Endothelial cell of umbilical vein (primary cell): ENCODE data around the gene OMA1.

Source experiments
- EZH2 ChIP-seq: IDR thresholded peaks from 2 replicates; pipeline ENCODE4 v1.6.1; 2012; ENCODE audit warnings: borderline replicate concordance, low read depth, mild to moderate bottlenecking, moderate library complexity, low read length, inconsistent platforms; ENCODE audit not compliant: severe bottlenecking
- FOS ChIP-seq: IDR thresholded peaks from 2 replicates; pipeline ENCODE4 v1.6.1; 2011; ENCODE audit warnings: mild to moderate bottlenecking, low read length, moderate library complexity, borderline replicate concordance; ENCODE audit not compliant: insufficient read depth
- GATA2 ChIP-seq: IDR thresholded peaks from 2 replicates; pipeline ENCODE4 v1.7.0; 2011; ENCODE audit warnings: low read depth, mild to moderate bottlenecking, moderate library complexity, mixed read lengths, low read length; ENCODE audit not compliant: insufficient read length, insufficient read depth
- JUN ChIP-seq: IDR thresholded peaks from 2 replicates; pipeline ENCODE4 v1.6.1; 2011; ENCODE audit warnings: borderline replicate concordance, low read depth; ENCODE audit not compliant: insufficient read length, insufficient read depth
- MYC ChIP-seq: IDR thresholded peaks from one replicate; pipeline ENCODE4 v1.6.1; 2011; ENCODE audit warnings: mild to moderate bottlenecking, low read depth, low read length
- POLR2A ChIP-seq: IDR thresholded peaks from 2 replicates; pipeline ENCODE4 v1.6.1; 2012; ENCODE audit warnings: low read depth, mild to moderate bottlenecking, control low read depth, low read length
- POLR2AphosphoS5 ChIP-seq: IDR thresholded peaks from 2 replicates; pipeline ENCODE4 v1.6.1; 2012; ENCODE audit warnings: low read depth, mild to moderate bottlenecking, control low read depth, low read length, moderate library complexity; ENCODE audit not compliant: insufficient read depth
- TF ChIP-seq, protein P1 (sequence below), 2 donors: IDR thresholded peaks; 1 replicate in 1 of 2; 2 replicates in 1 of 2; pipeline ENCODE4 v1.5.1; 2011; ENCODE audit warnings: low read length in 2 of 2, mild to moderate bottlenecking in 2 of 2, moderate library complexity in 2 of 2, control low read depth in 1 of 2, inconsistent platforms in 1 of 2, low read depth in 1 of 2; ENCODE audit not compliant: insufficient read depth in 1 of 2; ENCODE audit errors: extremely low read depth in 1 of 2
- TF ChIP-seq, protein P2 (sequence below): IDR thresholded peaks from 2 replicates; pipeline ENCODE4 v1.6.1; 2011; ENCODE audit not compliant: insufficient read depth, insufficient read length

DNA sequence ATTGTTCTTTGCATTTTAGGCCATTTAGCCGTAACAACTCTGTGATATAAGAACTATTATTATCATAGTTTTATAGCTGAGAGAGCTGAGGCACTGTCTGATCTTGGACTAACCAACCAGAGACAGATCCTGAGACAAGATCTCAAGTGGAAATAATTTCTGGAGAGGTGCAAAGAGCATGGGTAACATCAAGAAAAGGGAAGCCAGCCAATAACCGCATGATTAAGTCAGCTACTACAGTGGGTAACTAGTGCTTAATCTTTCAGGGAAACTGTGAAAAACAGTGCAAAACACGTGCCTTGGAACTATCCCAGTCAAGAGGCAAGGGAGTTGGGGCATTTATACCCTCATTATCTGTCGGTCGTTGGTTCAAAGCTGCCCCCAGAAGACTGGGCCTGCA is 105.8 kb downstream of the OMA1 start:
- TF ChIP-seq POLR2AphosphoS5 (no peak), MYC (no peak), GATA2 (no peak), EZH2 (no peak), JUN (no peak), POLR2A (no peak), FOS (no peak)
- TF ChIP-seq, protein P1, sequence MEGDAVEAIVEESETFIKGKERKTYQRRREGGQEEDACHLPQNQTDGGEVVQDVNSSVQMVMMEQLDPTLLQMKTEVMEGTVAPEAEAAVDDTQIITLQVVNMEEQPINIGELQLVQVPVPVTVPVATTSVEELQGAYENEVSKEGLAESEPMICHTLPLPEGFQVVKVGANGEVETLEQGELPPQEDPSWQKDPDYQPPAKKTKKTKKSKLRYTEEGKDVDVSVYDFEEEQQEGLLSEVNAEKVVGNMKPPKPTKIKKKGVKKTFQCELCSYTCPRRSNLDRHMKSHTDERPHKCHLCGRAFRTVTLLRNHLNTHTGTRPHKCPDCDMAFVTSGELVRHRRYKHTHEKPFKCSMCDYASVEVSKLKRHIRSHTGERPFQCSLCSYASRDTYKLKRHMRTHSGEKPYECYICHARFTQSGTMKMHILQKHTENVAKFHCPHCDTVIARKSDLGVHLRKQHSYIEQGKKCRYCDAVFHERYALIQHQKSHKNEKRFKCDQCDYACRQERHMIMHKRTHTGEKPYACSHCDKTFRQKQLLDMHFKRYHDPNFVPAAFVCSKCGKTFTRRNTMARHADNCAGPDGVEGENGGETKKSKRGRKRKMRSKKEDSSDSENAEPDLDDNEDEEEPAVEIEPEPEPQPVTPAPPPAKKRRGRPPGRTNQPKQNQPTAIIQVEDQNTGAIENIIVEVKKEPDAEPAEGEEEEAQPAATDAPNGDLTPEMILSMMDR (IDR thresholded peaks at IDR 0.05; ENCODE audit: extremely low read depth in 1 of 2, insufficient read depth in 1 of 2, low read depth in 1 of 2, low read length in 2 of 2), result no peak
- TF ChIP-seq, protein P2, sequence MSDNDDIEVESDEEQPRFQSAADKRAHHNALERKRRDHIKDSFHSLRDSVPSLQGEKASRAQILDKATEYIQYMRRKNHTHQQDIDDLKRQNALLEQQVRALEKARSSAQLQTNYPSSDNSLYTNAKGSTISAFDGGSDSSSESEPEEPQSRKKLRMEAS, result no peak
